ENCODE measurements around the gene LZTS3.

- TF ChIP-seq CTCF (IDR thresholded peaks at IDR 0.05) (no peak), IRF2 (CRISPR knock-in tag; IDR thresholded peaks at IDR 0.05; ENCODE audit: borderline replicate concordance, low read depth) (no peak), USF2 (CRISPR knock-in tag; IDR thresholded peaks at IDR 0.05) (no peak), ZNF281 (CRISPR knock-in tag; IDR thresholded peaks at IDR 0.05) (no peak), SP1 (CRISPR knock-in tag; conservative IDR thresholded peaks at IDR 0.05) (no peak), ATF6 (CRISPR knock-in tag; IDR thresholded peaks at IDR 0.05) (no peak), SMAD4 (CRISPR knock-in tag; IDR thresholded peaks at IDR 0.05) (no peak), HMGXB4 (CRISPR knock-in tag; IDR thresholded peaks at IDR 0.05) (no peak), AR (CRISPR knock-in tag; IDR thresholded peaks at IDR 0.05) (no peak), PRDM15 (CRISPR knock-in tag; IDR thresholded peaks at IDR 0.05) (no peak), TP53 (CRISPR knock-in tag; IDR thresholded peaks at IDR 0.05) (no peak)
Observed at GRCh38 chr20:3177746-3178485, 4.6 kb upstream of the LZTS3 start.

All from WTC11 (cell line).